WTC11 (cell line): ENCODE measurements around the gene SPATC1L. TPM values are rescaled to one million over a fixed set of nuclear protein-coding genes. Genes with fewer than 3 reads are reported as not detected.

Experiments used
- ATAC-seq: fragments of 200-7000 bp; cut with Tn5 transposase; 2 replicates; pipeline ENCODE4 v1.10.0; 2021; ENCODE audit warnings: mild to moderate bottlenecking, moderate library complexity
- CTCF ChIA-PET: fragments of 300-600 bp; sonication (Branson Sonifier 250); formaldehyde crosslinking; loops from one replicate; lab custom pipeline; 2021; ENCODE audit warnings: antibody characterized with exemption; lab: Charles Lee
- POLR2A ChIA-PET: fragments of 350-600 bp; sonication (Branson Sonifier 250); formaldehyde crosslinking; loops from one replicate; lab custom pipeline; 2021; ENCODE audit warnings: antibody characterized with exemption; lab: Charles Lee
- DNase-seq: peaks from one replicate; pipeline ENCODE4 v3.0.0; 2021; ENCODE audit warnings: low spot score
- H3K27ac Mint-ChIP-seq: 2 replicates; pipeline ENCODE4 v1.8.0; 2021; ENCODE audit warnings: mixed read lengths
- H3K27me3 Mint-ChIP-seq: 2 replicates; pipeline ENCODE4 v1.8.0; 2021; ENCODE audit warnings: low read depth, mild to moderate bottlenecking, moderate library complexity, mixed read lengths
- H3K36me3 Mint-ChIP-seq: 2 replicates; pipeline ENCODE4 v1.8.0; 2021; ENCODE audit warnings: mixed read lengths
- H3K4me1 Mint-ChIP-seq: 2 replicates; pipeline ENCODE4 v1.8.0; 2022; ENCODE audit warnings: mixed read lengths
- H3K4me3 Mint-ChIP-seq: 2 replicates; pipeline ENCODE4 v1.8.0; 2021; ENCODE audit warnings: mild to moderate bottlenecking, moderate library complexity, mixed read lengths
- H3K9me3 Mint-ChIP-seq: 2 replicates; pipeline ENCODE4 v1.8.0; 2021; ENCODE audit warnings: mixed read lengths
- AFF4 ChIP-seq: sonication (generic); formaldehyde crosslinking; IDR thresholded peaks from 2 replicates; pipeline ENCODE4 v1.8.1; 2023; ENCODE audit warnings: mild to moderate bottlenecking, missing genetic modification reagents, borderline replicate concordance
- ATF3 ChIP-seq: sonication (generic); formaldehyde crosslinking; conservative IDR thresholded peaks from 2 replicates; pipeline ENCODE4 v1.8.1; 2022; ENCODE audit warnings: mild to moderate bottlenecking, missing genetic modification reagents
- CDX4 ChIP-seq: fragments of 250-450 bp; sonication (Bioruptor Pico); IDR thresholded peaks from 2 replicates; pipeline ENCODE4 v1.9.0; 2021; ENCODE audit warnings: moderate library complexity, mild to moderate bottlenecking, inconsistent platforms, borderline replicate concordance
- GABPB1 ChIP-seq: sonication (generic); formaldehyde crosslinking; IDR thresholded peaks from 2 replicates; pipeline ENCODE4 v1.8.1; 2023; ENCODE audit warnings: mild to moderate bottlenecking, missing genetic modification reagents
- GRHL2 ChIP-seq: fragments of 250-450 bp; sonication (Bioruptor Pico); IDR thresholded peaks from 2 replicates; pipeline ENCODE4 v1.8.0; 2022; ENCODE audit warnings: mild to moderate bottlenecking, moderate library complexity; ENCODE audit not compliant: insufficient replicate concordance, severe bottlenecking
- GTF2I ChIP-seq: fragments of 250-450 bp; sonication (Bioruptor Pico); conservative IDR thresholded peaks from 2 replicates; pipeline ENCODE4 v1.4.0; 2021; ENCODE audit warnings: mild to moderate bottlenecking
- KAT7 ChIP-seq: sonication (generic); formaldehyde crosslinking; IDR thresholded peaks from 2 replicates; pipeline ENCODE4 v1.8.1; 2023; ENCODE audit warnings: missing genetic modification reagents, mild to moderate bottlenecking, borderline replicate concordance
- MYBL2 ChIP-seq: sonication (generic); formaldehyde crosslinking; IDR thresholded peaks from 2 replicates; pipeline ENCODE4 v1.8.1; 2023; ENCODE audit warnings: mild to moderate bottlenecking, moderate library complexity, missing genetic modification reagents
- NFATC4 ChIP-seq: fragments of 250-450 bp; sonication (Bioruptor Pico); IDR thresholded peaks from 2 replicates; pipeline ENCODE4 v1.9.0; 2021; ENCODE audit warnings: mild to moderate bottlenecking
- NR2C2 ChIP-seq: sonication (generic); formaldehyde crosslinking; IDR thresholded peaks from 2 replicates; pipeline ENCODE4 v1.8.0; 2022; ENCODE audit warnings: mild to moderate bottlenecking, missing genetic modification reagents
- NR3C1 ChIP-seq: sonication (generic); formaldehyde crosslinking; conservative IDR thresholded peaks from 2 replicates; pipeline ENCODE4 v1.8.1; 2023; ENCODE audit warnings: low read depth, mild to moderate bottlenecking, missing genetic modification reagents
- PRRX2 ChIP-seq: fragments of 250-450 bp; sonication (Bioruptor Pico); IDR thresholded peaks from 2 replicates; pipeline ENCODE4 v1.8.0; 2021; ENCODE audit warnings: mild to moderate bottlenecking
- RELA ChIP-seq: sonication (generic); formaldehyde crosslinking; IDR thresholded peaks from 2 replicates; pipeline ENCODE4 v1.8.1; 2022; ENCODE audit warnings: missing genetic modification reagents, mild to moderate bottlenecking, borderline replicate concordance
- SOX15 ChIP-seq: fragments of 250-450 bp; sonication (Bioruptor Pico); IDR thresholded peaks from 2 replicates; pipeline ENCODE4 v1.9.0; 2021; ENCODE audit warnings: mild to moderate bottlenecking
- STAT6 ChIP-seq: sonication (generic); formaldehyde crosslinking; conservative IDR thresholded peaks from 2 replicates; pipeline ENCODE4 v1.8.1; 2023; ENCODE audit warnings: mild to moderate bottlenecking, low read depth, missing genetic modification reagents, moderate library complexity
- TEAD1 ChIP-seq: sonication (generic); formaldehyde crosslinking; IDR thresholded peaks from 2 replicates; pipeline ENCODE4 v1.8.0; 2022; ENCODE audit warnings: mild to moderate bottlenecking, missing genetic modification reagents
- TEAD4 ChIP-seq: sonication (generic); formaldehyde crosslinking; IDR thresholded peaks from 2 replicates; pipeline ENCODE4 v1.8.0; 2022; ENCODE audit warnings: mild to moderate bottlenecking, missing genetic modification reagents
- ZMAT4 ChIP-seq: fragments of 250-450 bp; sonication (Bioruptor Pico); IDR thresholded peaks from 2 replicates; pipeline ENCODE4 v1.9.0; 2021; ENCODE audit warnings: mild to moderate bottlenecking
- total RNA-seq: library from RNA; stranded (reverse); gene quantifications from 3 replicates; pipeline ENCODE4 v1.2.3, GENCODE V29; 2021
- TF ChIP-seq, protein P1 (sequence below): sonication (generic); formaldehyde crosslinking; IDR thresholded peaks from 2 replicates; pipeline ENCODE4 v1.8.1; 2023; ENCODE audit warnings: mild to moderate bottlenecking, missing genetic modification reagents, moderate library complexity
- TF ChIP-seq, protein P2 (sequence below): sonication (generic); formaldehyde crosslinking; IDR thresholded peaks from 2 replicates; pipeline ENCODE4 v1.8.1; 2022; ENCODE audit warnings: mild to moderate bottlenecking, moderate library complexity, missing genetic modification reagents
- TF ChIP-seq, protein P3 (sequence below): sonication (generic); formaldehyde crosslinking; IDR thresholded peaks from 2 replicates; pipeline ENCODE4 v1.8.1; 2023; ENCODE audit warnings: mild to moderate bottlenecking, moderate library complexity, missing genetic modification reagents

SPATC1L gene
- total RNA-seq, 1 experiment from 2014 or later: 61.7 TPM

DNA sequence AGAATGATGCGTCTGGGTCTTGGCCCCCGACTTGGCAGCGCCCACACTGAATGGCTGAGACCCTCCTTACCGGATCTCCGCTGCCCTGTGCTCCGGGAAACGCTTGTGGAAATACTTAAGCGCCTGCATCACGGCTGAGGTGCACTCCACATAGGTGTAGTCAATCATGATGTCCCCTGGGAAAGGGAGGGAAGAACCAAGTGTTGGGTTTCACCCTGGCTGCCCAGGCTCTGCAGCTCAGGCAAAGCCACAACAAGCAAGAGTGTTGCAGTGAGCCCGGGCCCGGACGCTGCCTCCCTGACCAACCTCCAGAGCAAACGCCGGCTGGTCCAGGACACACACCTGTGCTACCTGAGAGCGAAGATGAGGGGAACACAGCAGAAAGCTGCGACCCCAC lies 21.5 kb upstream of the SPATC1L start:
- Mint-ChIP-seq H3K36me3 (peaks cover 46% of the 10 kb centered on the region), H3K4me1 (peaks cover 8% of the 10 kb centered on the region), H3K9me3 (no peaks in the 10 kb centered on the region), H3K27me3 (no peaks in the 10 kb centered on the region), H3K4me3 (no peak overlapping the region), H3K27ac (0 out of 2 replicates have a peak overlapping the region, but pooled peaks have one; percentile 60)
- ChIA-PET CTCF (no interaction called here), POLR2A (no interaction called here)
- no peak for DNase-seq
- no peak for TF ChIP-seq ATF3 (CRISPR knock-in tag)
- TF ChIP-seq MYBL2 (CRISPR knock-in tag): no peak
- TF ChIP-seq GRHL2 (CRISPR knock-in tag): no peak
- no peak for TF ChIP-seq SOX15 (CRISPR knock-in tag)
- no peak for TF ChIP-seq GABPB1 (CRISPR knock-in tag)
- TF ChIP-seq NR3C1 (CRISPR knock-in tag): no peak
- TF ChIP-seq NFATC4 (CRISPR knock-in tag): no peak
- TF ChIP-seq AFF4 (CRISPR knock-in tag): no peak
- TF ChIP-seq ZMAT4 (CRISPR knock-in tag): no peak
- TF ChIP-seq NR2C2 (CRISPR knock-in tag): no peak
- TF ChIP-seq, protein P1, sequence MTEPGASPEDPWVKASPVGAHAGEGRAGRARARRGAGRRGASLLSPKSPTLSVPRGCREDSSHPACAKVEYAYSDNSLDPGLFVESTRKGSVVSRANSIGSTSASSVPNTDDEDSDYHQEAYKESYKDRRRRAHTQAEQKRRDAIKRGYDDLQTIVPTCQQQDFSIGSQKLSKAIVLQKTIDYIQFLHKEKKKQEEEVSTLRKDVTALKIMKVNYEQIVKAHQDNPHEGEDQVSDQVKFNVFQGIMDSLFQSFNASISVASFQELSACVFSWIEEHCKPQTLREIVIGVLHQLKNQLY (CRISPR knock-in tag): no peak
- TF ChIP-seq, protein P2, sequence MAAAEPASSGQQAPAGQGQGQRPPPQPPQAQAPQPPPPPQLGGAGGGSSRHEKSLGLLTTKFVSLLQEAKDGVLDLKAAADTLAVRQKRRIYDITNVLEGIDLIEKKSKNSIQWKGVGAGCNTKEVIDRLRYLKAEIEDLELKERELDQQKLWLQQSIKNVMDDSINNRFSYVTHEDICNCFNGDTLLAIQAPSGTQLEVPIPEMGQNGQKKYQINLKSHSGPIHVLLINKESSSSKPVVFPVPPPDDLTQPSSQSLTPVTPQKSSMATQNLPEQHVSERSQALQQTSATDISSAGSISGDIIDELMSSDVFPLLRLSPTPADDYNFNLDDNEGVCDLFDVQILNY (CRISPR knock-in tag): no peak
- no peak for TF ChIP-seq RELA (CRISPR knock-in tag)
- TF ChIP-seq TEAD1: no peak
- no peak for ATAC-seq

- Mint-ChIP-seq H3K27me3 (no peaks in the 10 kb centered on the region), H3K4me1 (peaks cover 8% of the 10 kb centered on the region), H3K36me3 (peaks cover 52% of the 10 kb centered on the region), H3K4me3 (no peak overlapping the region), H3K27ac (no peak overlapping the region), H3K9me3 (no peaks in the 10 kb centered on the region)
- no peak for ATAC-seq
- TF ChIP-seq GTF2I (CRISPR knock-in tag): no peak
- no peak for TF ChIP-seq TEAD4
- TF ChIP-seq, protein P3, sequence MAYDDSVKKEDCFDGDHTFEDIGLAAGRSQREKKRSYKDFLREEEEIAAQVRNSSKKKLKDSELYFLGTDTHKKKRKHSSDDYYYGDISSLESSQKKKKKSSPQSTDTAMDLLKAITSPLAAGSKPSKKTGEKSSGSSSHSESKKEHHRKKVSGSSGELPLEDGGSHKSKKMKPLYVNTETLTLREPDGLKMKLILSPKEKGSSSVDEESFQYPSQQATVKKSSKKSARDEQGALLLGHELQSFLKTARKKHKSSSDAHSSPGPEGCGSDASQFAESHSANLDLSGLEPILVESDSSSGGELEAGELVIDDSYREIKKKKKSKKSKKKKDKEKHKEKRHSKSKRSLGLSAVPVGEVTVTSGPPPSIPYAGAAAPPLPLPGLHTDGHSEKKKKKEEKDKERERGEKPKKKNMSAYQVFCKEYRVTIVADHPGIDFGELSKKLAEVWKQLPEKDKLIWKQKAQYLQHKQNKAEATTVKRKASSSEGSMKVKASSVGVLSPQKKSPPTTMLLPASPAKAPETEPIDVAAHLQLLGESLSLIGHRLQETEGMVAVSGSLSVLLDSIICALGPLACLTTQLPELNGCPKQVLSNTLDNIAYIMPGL (CRISPR knock-in tag): no peak
- TF ChIP-seq KAT7 (CRISPR knock-in tag): no peak
- no peak for TF ChIP-seq PRRX2 (CRISPR knock-in tag)
- TF ChIP-seq STAT6 (CRISPR knock-in tag): no peak
- no peak for TF ChIP-seq CDX4
- ChIA-PET CTCF (no interaction called here), POLR2A (no interaction called here)
- DNase-seq: no peak
Measured at GRCh38 chr21:46205166-46205565, 20.9 kb upstream of the SPATC1L start.
